Cardiac muscle cell (in vitro differentiated cells and primary cell): ENCODE measurements around the gene LRRC32. TPM values are rescaled to one million over a fixed set of nuclear protein-coding genes. Genes with fewer than 3 reads are reported as not detected.

Source experiments
- DNase-seq, 2 donors: peaks; one replicate each; pipeline versions ENCODE4 v3.0.0 to v3.0.0-alpha.2; 2010 to 2017; ENCODE audit warnings: low read depth in 1 of 2, low spot score in 1 of 2
- H3K27ac ChIP-seq: fragments of 200-600 bp; sonication (generic); 2 replicates; pipeline ENCODE4 v1.5.1; 2016
- H3K27me3 ChIP-seq: fragments of 200-600 bp; sonication (generic); 2 replicates; pipeline ENCODE4 v1.6.0; 2016; ENCODE audit warnings: control low read depth
- H3K36me3 ChIP-seq: fragments of 200-600 bp; sonication (generic); 2 replicates; pipeline ENCODE4 v1.5.1; 2016; ENCODE audit warnings: control low read depth
- H3K4me1 ChIP-seq: fragments of 200-600 bp; sonication (generic); 2 replicates; pipeline ENCODE4 v1.8.1; 2017; ENCODE audit warnings: low read depth, mild to moderate bottlenecking, mixed run types
- H3K4me3 ChIP-seq: fragments of 200-600 bp; sonication (generic); 2 replicates; pipeline ENCODE4 v1.5.1; 2016; ENCODE audit warnings: mild to moderate bottlenecking
- H3K9me3 ChIP-seq: fragments of 200-600 bp; sonication (generic); 2 replicates; pipeline ENCODE4 v1.5.1; 2017; ENCODE audit warnings: low read depth, mild to moderate bottlenecking, control low read depth
- polyA plus RNA-seq: library from polyadenylated mRNA; unstranded; fragments of >200 nt; fragmentation: Nextera tagmentation; extraction: Ambion mirVana; gene quantifications from 2 replicates; pipeline ENCODE4 v1.2.1, GENCODE V29; 2016
- total RNA-seq: library from RNA; depleted of rRNA; stranded (reverse); fragments of >200 nt; gene quantifications from 2 replicates; pipeline ENCODE4 v1.2.3, GENCODE V29; 2016
- TF ChIP-seq, protein P1 (sequence below): IDR thresholded peaks from 2 replicates; pipeline ENCODE4 v1.5.1; 2012; ENCODE audit warnings: low read depth, mild to moderate bottlenecking, low read length

The LRRC32 gene
- total and polyA plus RNA-seq, 2 experiments from 2014 or later, result 6.3 to 21.8 TPM

GRCh38 chr11:76716268-76716667 is 45.7 kb upstream of the LRRC32 start:
- H3K9me3 ChIP-seq, result no peaks in the 10 kb centered on the region
- TF ChIP-seq, protein P1, sequence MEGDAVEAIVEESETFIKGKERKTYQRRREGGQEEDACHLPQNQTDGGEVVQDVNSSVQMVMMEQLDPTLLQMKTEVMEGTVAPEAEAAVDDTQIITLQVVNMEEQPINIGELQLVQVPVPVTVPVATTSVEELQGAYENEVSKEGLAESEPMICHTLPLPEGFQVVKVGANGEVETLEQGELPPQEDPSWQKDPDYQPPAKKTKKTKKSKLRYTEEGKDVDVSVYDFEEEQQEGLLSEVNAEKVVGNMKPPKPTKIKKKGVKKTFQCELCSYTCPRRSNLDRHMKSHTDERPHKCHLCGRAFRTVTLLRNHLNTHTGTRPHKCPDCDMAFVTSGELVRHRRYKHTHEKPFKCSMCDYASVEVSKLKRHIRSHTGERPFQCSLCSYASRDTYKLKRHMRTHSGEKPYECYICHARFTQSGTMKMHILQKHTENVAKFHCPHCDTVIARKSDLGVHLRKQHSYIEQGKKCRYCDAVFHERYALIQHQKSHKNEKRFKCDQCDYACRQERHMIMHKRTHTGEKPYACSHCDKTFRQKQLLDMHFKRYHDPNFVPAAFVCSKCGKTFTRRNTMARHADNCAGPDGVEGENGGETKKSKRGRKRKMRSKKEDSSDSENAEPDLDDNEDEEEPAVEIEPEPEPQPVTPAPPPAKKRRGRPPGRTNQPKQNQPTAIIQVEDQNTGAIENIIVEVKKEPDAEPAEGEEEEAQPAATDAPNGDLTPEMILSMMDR, result no peak
- H3K4me3 ChIP-seq, result no peak overlapping the region
- H3K36me3 ChIP-seq, result no peaks in the 10 kb centered on the region
- no peak overlapping the region for H3K27ac ChIP-seq
- no peaks in the 10 kb centered on the region for H3K4me1 ChIP-seq
- no peaks in the 10 kb centered on the region for H3K27me3 ChIP-seq
- no peak for DNase-seq

- TF ChIP-seq, protein P1, result no peak
- Histone ChIP-seq H3K4me1 (no peaks in the 10 kb centered on the region), H3K27ac (no peak overlapping the region), H3K36me3 (no peaks in the 10 kb centered on the region), H3K9me3 (no peaks in the 10 kb centered on the region), H3K4me3 (no peak overlapping the region), H3K27me3 (no peaks in the 10 kb centered on the region)
- DNase-seq, result no peak
These were observed 43.9 kb upstream of the LRRC32 start for GRCh38 chr11:76714493-76714892.

DNA sequence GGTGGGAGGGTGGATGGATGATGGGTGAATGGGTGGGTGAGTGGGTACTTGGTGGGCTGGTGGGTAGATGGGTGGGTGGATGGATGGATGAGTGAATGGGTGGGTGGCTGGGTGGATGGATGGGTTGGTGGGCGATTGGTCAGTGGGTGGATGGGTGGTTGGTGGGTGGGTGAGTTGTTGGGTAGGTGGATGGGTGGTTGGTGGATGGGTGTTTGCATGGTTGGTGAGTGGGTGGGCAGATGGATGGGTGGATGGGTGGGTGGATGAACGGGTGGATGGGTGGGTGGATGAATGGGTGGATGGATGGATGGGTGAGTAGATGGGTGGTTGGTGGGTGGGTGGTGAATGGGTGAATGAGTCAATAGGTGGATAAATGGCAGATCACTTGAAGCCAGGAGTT is 43.0 kb upstream of the LRRC32 start:
- Histone ChIP-seq H3K9me3 (no peaks in the 10 kb centered on the region), H3K27me3 (no peaks in the 10 kb centered on the region), H3K36me3 (no peaks in the 10 kb centered on the region), H3K4me3 (no peak overlapping the region), H3K4me1 (no peaks in the 10 kb centered on the region), H3K27ac (no peak overlapping the region)
- DNase-seq, result no peak
- TF ChIP-seq, protein P1, result no peak

- Histone ChIP-seq H3K27ac (no peak overlapping the region), H3K4me1 (no peaks in the 10 kb centered on the region), H3K9me3 (no peaks in the 10 kb centered on the region), H3K4me3 (no peak overlapping the region), H3K27me3 (no peaks in the 10 kb centered on the region), H3K36me3 (no peaks in the 10 kb centered on the region)
- no peak for DNase-seq
- TF ChIP-seq, protein P1, result no peak
These were observed 41.6 kb upstream of the LRRC32 start for GRCh38 chr11:76712125-76712524.

DNA sequence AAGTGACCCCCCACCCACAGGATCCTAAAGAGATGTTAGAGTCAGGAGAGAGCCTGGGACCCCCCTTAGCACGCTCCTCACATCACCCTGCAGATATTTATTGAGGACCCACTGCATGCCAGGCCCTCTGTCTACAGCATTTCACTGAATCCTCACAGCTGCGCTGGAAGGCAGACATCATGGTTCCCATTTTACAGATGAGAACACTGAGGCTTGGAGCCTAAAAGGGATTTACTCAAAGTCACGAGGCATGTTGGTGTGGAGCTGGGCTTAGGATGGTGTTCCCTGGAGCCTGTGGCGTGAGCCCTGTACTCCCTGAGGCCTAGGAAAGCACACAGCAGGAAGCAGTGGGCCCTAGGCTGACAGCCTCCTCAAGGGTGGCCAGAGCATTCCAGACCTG is 39.2 kb upstream of the LRRC32 start:
- no peaks in the 10 kb centered on the region for H3K36me3 ChIP-seq
- TF ChIP-seq, protein P1, result no peak
- H3K4me3 ChIP-seq, result no peak overlapping the region
- H3K27ac ChIP-seq, result no peak overlapping the region
- DNase-seq, result no peak
- no peaks in the 10 kb centered on the region for H3K9me3 ChIP-seq
- H3K4me1 ChIP-seq, result no peaks in the 10 kb centered on the region
- H3K27me3 ChIP-seq, result no peaks in the 10 kb centered on the region

DNA sequence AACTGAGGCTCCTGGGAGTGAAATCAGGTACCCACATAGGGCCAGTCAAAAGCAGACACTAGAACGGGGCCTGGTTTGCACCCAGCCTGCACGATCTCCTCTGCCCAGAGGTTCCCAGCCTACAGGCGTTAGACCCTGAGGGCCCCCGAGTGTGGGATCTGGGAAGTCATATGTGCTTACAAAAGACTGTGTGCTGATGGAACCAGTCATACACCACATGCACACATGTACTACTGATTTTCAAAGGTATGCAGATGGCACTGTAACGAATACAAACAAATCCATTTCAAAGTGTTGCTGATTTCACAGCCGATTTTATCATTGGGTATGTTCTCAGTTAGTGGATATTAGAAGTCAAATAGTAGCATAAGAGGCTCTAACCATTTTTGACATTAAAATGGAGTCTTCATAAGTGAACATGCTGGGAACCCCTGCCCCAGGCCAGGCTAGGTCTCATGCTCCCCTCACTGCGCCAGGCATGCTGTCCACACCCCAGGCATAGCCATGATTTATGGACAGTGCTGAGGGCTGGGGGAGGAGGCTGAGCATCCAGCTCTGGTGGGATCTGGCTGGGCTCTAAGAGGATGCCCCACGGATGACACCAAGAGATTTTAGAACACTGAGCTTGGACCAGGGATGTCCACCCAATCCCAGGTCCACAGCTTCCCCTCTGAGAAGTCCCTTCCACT is 38.6 kb upstream of the LRRC32 start:
- H3K27me3 ChIP-seq, result no peaks in the 10 kb centered on the region
- no peak overlapping the region for H3K27ac ChIP-seq
- H3K4me3 ChIP-seq, result no peak overlapping the region
- no peaks in the 10 kb centered on the region for H3K9me3 ChIP-seq
- no peak for DNase-seq
- TF ChIP-seq, protein P1, result no peak
- no peaks in the 10 kb centered on the region for H3K4me1 ChIP-seq
- no peaks in the 10 kb centered on the region for H3K36me3 ChIP-seq
